K562 (cell line): ENCODE data around the gene PDF. TPM values are rescaled to one million over a fixed set of nuclear protein-coding genes. Genes with fewer than 3 reads are reported as not detected.

ENCODE experiments used
- DMBX1 ChIP-seq: fragments of 250-450 bp; sonication (Bioruptor Pico); IDR thresholded peaks from 2 replicates; pipeline ENCODE4 v1.8.0; 2022; ENCODE audit warnings: inconsistent platforms, mild to moderate bottlenecking, moderate library complexity, borderline replicate concordance
- ESRRB ChIP-seq: fragments of 250-450 bp; sonication (Bioruptor Pico); IDR thresholded peaks from 2 replicates; pipeline ENCODE4 v1.5.0; 2020; ENCODE audit warnings: mild to moderate bottlenecking, moderate library complexity, borderline replicate concordance
- GTF2A2 ChIP-seq: IDR thresholded peaks from 2 replicates; pipeline ENCODE4 v1.6.1; 2016; ENCODE audit warnings: mild to moderate bottlenecking, missing genetic modification characterization, missing compliant biosample characterization
- IFI16 ChIP-seq: fragments of 250-450 bp; sonication (Bioruptor Pico); IDR thresholded peaks from 2 replicates; pipeline ENCODE4 v2.1.2; 2022; ENCODE audit warnings: mild to moderate bottlenecking, inconsistent platforms
- KDM1A ChIP-seq, 2 experiments: fragments of 450-650 bp; IDR thresholded peaks; 2 replicates each; pipeline ENCODE4 v1.6.1; 2016; ENCODE audit warnings: mild to moderate bottlenecking in 2 of 2
- L3MBTL2 ChIP-seq: fragments of 450-650 bp; IDR thresholded peaks from 2 replicates; pipeline ENCODE4 v1.6.1; 2016; ENCODE audit warnings: mild to moderate bottlenecking, moderate library complexity
- MCM5 ChIP-seq: fragments of 450-650 bp; IDR thresholded peaks from 2 replicates; pipeline ENCODE4 v1.6.1; 2016; ENCODE audit warnings: low read depth
- PTBP1 ChIP-seq: fragments of 200-400 bp; formaldehyde crosslinking; IDR thresholded peaks from 2 replicates; pipeline ENCODE4 v1.6.1; 2017; ENCODE audit warnings: low read depth, low read length
- SRF ChIP-seq, 2 experiments: fragments of 250-450, 450-650 bp in 1 of 2; sonication (Bioruptor Pico) in 1 of 2; sonication (generic) in 1 of 2; formaldehyde crosslinking; IDR thresholded peaks; 2 replicates each; pipeline versions ENCODE4 v1.5.0 to v1.5.1; 2020 to 2022; ENCODE audit warnings: mild to moderate bottlenecking in 1 of 2, missing genetic modification reagents in 1 of 2
- TAF9B ChIP-seq: fragments of 450-650 bp; IDR thresholded peaks from 2 replicates; pipeline ENCODE4 v1.6.1; 2018; ENCODE audit warnings: mild to moderate bottlenecking; ENCODE audit not compliant: partially characterized antibody
- TCF7L2 ChIP-seq: fragments of 150-350 bp; IDR thresholded peaks from 2 replicates; pipeline ENCODE4 v1.6.1; 2016; ENCODE audit warnings: low read depth, mild to moderate bottlenecking, low read length, moderate library complexity
- U2AF2 ChIP-seq: fragments of 200-400 bp; formaldehyde crosslinking; optimal IDR thresholded peaks from 2 replicates; pipeline ENCODE3; 2017; ENCODE audit warnings: low read depth, mild to moderate bottlenecking, low read length
- ZBTB1 ChIP-seq: sonication (generic); formaldehyde crosslinking; IDR thresholded peaks from 2 replicates; pipeline ENCODE4 v1.8.1; 2023; ENCODE audit warnings: missing genetic modification reagents, low read depth, mild to moderate bottlenecking, borderline replicate concordance
- ZEB2 ChIP-seq: fragments of 450-650 bp; IDR thresholded peaks from 2 replicates; pipeline ENCODE4 v1.6.1; 2016
- ZNF124 ChIP-seq: sonication (generic); formaldehyde crosslinking; IDR thresholded peaks from 2 replicates; pipeline ENCODE4 v1.8.1; 2022; ENCODE audit warnings: missing genetic modification reagents
- ZNF175 ChIP-seq: fragments of 200-800 bp; sonication (Bioruptor generic); IDR thresholded peaks from 2 replicates; pipeline ENCODE4 v1.6.1; 2016; ENCODE audit warnings: low read depth, mild to moderate bottlenecking, missing genetic modification characterization, missing compliant biosample characterization
- polyA plus RNA-seq, 8 experiments: library from polyadenylated mRNA; depleted of rRNA in 4 of 8; stranded (reverse) in 5 of 8; unstranded in 3 of 8; fragments of >200 nt; fragmentation: Nextera tagmentation in 2 of 8; fragmentation: Illumina TruSeq in 1 of 8; extraction: Ambion mirVana in 2 of 8; extraction: Trizol in 1 of 8; gene quantifications; 2 replicates each; pipeline versions ENCODE4 v1.2.1 to v1.2.3, GENCODE V29; 2011 to 2014; ENCODE audit warnings: inconsistent platforms in 1 of 8, missing spikeins in 1 of 8
- total RNA-seq, 7 experiments: library from RNA; depleted of rRNA in 6 of 7; stranded (reverse); fragments of >200 nt in 6 of 7; fragmentation: Illumina TruSeq in 2 of 7; extraction: Trizol in 2 of 7; gene quantifications; 2 replicates each; pipeline versions ENCODE4 v1.2.1 to v1.2.3, GENCODE V29; 2011 to 2021; ENCODE audit warnings: low replicate concordance in 1 of 7
- TF ChIP-seq, protein P1 (sequence below), 2 experiments: IDR thresholded peaks; 2 replicates each; pipeline ENCODE4 v1.6.1; 2012; ENCODE audit warnings: improper control_type of control experiment in 2 of 2, low read depth in 2 of 2, low read length in 2 of 2, borderline replicate concordance in 1 of 2
- TF ChIP-seq, protein P2 (sequence below): fragments of 250-450 bp; sonication (Bioruptor Pico); IDR thresholded peaks from 2 replicates; pipeline ENCODE4 v1.4.0; 2020; ENCODE audit warnings: mild to moderate bottlenecking, moderate library complexity
- TF ChIP-seq, protein P3 (sequence below): sonication (generic); IDR thresholded peaks from 2 replicates; pipeline ENCODE4 v1.6.1; 2016
- TF ChIP-seq, protein P4 (sequence below): fragments of 450-650 bp; IDR thresholded peaks from 2 replicates; pipeline ENCODE4 v1.6.1; 2014; ENCODE audit warnings: low read depth, mild to moderate bottlenecking, moderate library complexity, borderline replicate concordance

Gene PDF
- total and polyA plus RNA-seq, 9 of the 15 experiments (the other 6 are each of a cell fraction or from before 2014, with no cell fraction given) = 0.15 to 72.4 (median 5.6) TPM

DNA sequence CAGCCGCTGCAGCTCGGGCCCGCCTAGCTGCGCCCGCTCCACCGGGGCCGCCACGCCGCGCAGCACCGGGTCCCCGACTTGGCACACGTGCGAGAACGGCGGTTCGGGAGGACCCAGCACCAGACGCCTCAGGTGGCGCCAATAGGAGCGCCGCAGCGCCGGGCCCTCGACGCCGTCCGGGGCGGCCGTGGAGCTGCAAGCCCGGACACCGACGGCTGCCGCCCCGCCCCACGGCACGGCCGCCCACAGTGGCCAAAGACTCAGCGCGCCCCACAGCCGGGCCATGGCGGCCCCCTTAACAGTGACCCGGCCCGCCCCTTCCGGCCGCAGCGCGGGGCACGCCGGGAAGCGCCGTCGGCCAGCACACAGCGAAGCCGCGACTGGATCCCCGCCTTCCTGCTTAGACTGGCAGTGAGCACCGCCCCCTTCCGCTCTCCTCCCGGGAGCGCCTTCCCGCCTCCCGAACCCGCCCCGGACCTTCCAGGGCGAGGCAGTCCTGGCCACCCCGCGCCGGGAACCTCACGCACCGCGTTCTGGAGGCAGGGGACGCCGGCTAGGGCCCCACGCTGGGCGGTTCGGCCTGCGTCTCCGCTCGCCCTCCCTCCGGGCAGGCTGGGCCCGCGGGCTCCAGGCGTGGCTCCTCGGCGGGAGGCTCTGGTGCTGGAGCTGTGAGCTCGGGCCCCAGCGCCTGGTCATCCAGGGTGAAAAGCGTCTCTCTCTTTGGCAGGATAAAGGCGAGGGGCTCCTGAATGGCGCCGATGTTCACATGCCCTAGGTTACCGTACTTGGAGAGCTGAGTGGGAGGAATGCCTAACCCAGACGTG, at the start of gene PDF (continued):
- TF ChIP-seq L3MBTL2 (peak; percentile 83), ZNF124 (CRISPR knock-in tag) (no peak), TAF9B (no peak), DMBX1 (CRISPR knock-in tag) (no peak), TCF7L2 (no peak), ZNF175 (CRISPR knock-in tag) (no peak), ESRRB (CRISPR knock-in tag) (no peak), GTF2A2 (tag) (no peak), IFI16 (CRISPR knock-in tag) (no peak), U2AF2 (no peak), KDM1A (IDR thresholded peaks at IDR 0.05) (no peak), ZEB2 (no peak), SRF (CRISPR knock-in tag; IDR thresholded peaks at IDR 0.05) (peak; percentile 35 to 70; a peak in 1 of 4 replicates), PTBP1 (no peak), MCM5 (no peak), ZBTB1 (CRISPR knock-in tag) (peak; percentile 69)
- TF ChIP-seq, protein P1, sequence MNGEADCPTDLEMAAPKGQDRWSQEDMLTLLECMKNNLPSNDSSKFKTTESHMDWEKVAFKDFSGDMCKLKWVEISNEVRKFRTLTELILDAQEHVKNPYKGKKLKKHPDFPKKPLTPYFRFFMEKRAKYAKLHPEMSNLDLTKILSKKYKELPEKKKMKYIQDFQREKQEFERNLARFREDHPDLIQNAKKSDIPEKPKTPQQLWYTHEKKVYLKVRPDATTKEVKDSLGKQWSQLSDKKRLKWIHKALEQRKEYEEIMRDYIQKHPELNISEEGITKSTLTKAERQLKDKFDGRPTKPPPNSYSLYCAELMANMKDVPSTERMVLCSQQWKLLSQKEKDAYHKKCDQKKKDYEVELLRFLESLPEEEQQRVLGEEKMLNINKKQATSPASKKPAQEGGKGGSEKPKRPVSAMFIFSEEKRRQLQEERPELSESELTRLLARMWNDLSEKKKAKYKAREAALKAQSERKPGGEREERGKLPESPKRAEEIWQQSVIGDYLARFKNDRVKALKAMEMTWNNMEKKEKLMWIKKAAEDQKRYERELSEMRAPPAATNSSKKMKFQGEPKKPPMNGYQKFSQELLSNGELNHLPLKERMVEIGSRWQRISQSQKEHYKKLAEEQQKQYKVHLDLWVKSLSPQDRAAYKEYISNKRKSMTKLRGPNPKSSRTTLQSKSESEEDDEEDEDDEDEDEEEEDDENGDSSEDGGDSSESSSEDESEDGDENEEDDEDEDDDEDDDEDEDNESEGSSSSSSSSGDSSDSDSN (IDR thresholded peaks at IDR 0.05; ENCODE audit: borderline replicate concordance in 1 of 2, low read depth in 2 of 2, low read length in 2 of 2) = peak; percentile 80 to 89; a peak in 2 of 4 replicates
- TF ChIP-seq, protein P2, sequence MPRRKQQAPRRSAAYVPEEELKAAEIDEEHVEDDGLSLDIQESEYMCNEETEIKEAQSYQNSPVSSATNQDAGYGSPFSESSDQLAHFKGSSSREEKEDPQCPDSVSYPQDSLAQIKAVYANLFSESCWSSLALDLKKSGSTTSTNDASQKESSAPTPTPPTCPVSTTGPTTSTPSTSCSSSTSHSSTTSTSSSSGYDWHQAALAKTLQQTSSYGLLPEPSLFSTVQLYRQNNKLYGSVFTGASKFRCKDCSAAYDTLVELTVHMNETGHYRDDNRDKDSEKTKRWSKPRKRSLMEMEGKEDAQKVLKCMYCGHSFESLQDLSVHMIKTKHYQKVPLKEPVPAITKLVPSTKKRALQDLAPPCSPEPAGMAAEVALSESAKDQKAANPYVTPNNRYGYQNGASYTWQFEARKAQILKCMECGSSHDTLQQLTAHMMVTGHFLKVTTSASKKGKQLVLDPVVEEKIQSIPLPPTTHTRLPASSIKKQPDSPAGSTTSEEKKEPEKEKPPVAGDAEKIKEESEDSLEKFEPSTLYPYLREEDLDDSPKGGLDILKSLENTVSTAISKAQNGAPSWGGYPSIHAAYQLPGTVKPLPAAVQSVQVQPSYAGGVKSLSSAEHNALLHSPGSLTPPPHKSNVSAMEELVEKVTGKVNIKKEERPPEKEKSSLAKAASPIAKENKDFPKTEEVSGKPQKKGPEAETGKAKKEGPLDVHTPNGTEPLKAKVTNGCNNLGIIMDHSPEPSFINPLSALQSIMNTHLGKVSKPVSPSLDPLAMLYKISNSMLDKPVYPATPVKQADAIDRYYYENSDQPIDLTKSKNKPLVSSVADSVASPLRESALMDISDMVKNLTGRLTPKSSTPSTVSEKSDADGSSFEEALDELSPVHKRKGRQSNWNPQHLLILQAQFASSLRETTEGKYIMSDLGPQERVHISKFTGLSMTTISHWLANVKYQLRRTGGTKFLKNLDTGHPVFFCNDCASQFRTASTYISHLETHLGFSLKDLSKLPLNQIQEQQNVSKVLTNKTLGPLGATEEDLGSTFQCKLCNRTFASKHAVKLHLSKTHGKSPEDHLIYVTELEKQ (CRISPR knock-in tag) = no peak
- TF ChIP-seq, protein P3, sequence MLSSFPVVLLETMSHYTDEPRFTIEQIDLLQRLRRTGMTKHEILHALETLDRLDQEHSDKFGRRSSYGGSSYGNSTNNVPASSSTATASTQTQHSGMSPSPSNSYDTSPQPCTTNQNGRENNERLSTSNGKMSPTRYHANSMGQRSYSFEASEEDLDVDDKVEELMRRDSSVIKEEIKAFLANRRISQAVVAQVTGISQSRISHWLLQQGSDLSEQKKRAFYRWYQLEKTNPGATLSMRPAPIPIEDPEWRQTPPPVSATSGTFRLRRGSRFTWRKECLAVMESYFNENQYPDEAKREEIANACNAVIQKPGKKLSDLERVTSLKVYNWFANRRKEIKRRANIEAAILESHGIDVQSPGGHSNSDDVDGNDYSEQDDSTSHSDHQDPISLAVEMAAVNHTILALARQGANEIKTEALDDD = no peak
- TF ChIP-seq, protein P4, sequence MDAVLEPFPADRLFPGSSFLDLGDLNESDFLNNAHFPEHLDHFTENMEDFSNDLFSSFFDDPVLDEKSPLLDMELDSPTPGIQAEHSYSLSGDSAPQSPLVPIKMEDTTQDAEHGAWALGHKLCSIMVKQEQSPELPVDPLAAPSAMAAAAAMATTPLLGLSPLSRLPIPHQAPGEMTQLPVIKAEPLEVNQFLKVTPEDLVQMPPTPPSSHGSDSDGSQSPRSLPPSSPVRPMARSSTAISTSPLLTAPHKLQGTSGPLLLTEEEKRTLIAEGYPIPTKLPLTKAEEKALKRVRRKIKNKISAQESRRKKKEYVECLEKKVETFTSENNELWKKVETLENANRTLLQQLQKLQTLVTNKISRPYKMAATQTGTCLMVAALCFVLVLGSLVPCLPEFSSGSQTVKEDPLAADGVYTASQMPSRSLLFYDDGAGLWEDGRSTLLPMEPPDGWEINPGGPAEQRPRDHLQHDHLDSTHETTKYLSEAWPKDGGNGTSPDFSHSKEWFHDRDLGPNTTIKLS = peak; percentile 67
